ENCODE results near the gene RBM27.
"Not testable (repeated sequence)": the region's sequence is repeated elsewhere in the genome, so short reads cannot be mapped to it uniquely, and the experiment has no call there.

RBM27 gene

DNA sequence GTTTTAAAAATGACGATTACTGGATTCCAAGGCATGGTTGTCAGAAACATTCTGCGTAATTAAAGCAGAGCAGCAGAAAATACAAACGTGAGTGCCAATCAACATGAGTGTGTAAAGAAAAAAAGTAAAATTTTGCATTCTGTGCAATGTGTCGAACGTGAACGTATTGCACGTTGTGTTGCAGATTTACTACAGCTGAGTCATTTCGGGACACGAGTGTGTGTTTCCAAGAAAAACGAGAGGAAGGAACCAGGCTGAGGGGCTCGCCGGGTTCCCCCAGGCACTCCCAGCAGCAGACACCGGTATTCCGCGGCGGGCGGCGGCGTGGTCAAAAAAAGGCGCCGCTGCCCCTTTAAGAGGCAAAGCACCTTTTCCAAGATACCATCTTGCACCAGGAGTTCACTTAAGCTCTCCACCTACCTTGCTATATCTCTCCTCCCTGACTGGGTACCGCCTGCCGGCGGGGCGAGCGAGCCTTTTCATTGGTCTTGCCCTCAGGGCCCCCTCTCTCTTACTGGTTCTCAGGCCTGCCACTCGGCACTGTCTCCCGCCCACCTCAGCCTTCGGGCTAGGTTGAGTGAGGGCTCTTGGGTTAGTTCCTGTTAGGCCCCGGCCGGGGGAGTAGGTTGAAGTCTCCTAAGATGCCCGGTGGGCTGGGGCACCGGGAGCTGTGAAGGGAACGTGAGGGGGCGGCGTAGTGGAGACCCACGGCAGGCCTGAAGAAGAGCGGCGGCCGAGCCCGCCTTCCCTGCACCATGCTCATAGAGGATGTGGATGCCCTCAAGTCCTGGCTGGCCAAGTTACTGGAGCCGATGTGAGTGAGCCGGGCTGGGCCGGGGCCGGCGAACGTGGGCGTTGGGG is at the start of gene RBM27:
Gene RBM27 (plus strand): TSS at position 595 of the 861 bp plus-strand sequence. CDS start 161 bp downstream, at position 756.
- DNase-seq: peak; percentile 99

- DNase-seq: no peak
Measured at GRCh38 chr5:146158255-146158654, 45.1 kb upstream of the RBM27 start.

GRCh38 chr5:146164382-146164781 is 39.0 kb upstream of the RBM27 start:
- no peak for DNase-seq

DNA sequence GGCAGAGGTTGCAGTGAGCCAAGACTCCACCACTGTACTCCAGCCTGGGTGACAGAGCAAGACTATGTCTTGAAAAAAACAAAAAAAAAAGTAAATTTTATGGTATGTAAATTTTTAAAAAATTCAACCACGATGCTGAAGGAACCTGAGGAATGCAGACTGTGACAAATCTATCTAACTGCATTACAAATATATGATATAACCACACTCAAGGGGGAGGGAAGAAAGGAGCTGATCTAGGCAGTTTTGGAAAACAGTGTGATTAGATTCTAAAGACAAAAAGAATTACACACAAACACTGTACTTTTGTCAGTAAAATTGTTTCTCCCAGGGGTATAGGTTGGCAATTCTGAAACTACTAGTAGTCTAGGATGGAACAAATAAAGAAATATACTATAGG is 37.9 kb upstream of the RBM27 start:
- DNase-seq: no peak

DNA sequence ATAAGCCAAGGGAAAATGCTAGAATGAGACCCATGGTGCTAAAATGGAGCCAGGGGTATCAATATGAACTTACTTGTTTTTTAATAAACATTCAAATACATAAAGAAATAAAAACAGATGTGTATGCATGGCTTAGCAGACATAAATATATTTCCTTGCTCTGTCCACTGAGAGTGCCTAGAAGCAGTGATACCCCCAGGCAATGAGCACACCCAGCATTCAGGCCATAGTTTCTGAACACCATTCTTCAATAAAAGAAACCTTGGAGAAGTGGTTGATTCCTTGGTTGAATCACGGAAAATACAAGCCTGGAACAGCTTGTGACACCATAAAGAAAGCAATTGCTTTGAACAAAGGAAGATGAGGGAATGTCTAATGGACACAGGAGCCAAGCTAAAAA is 37.5 kb upstream of the RBM27 start:
- DNase-seq: no peak

DNA sequence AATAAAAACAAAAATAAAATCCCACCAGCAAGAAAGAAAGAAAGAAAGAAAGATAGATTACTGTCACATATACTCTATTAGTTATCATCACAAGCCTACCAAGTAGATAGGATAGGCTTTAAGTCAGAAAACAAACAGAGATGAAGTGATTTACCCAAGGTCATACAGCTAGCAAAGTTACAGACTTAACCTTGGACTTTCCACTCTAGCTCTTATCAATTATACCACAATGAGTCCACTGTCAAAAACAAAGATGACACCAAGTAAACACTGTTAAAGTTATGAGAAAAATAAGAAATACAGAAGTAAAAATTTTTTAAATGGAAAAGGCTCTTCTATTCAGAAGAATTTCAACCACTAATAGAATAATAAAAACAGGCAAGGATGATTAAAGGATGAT is 34.3 kb upstream of the RBM27 start:
- no peak for DNase-seq

- DNase-seq: not testable (repeated sequence)
Measured at GRCh38 chr5:146173049-146173448, 30.4 kb upstream of the RBM27 start.

DNA sequence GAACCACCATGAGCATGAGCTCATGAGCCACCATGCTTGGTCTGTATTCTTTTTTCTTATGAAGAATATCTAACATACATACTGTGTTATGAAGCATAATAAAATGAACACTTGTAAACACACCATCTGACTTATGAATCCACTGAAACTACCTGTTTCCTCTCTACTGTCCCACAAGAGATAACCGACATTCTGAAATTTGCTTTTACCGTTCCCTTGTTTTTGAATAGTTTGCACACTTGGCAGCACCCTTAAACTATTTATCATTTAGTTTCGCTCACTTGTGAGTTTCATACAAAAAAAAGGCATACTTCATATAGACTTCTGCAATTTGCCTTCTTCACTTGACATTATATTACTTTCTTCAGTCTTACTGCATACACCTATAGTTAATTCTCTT is 29.8 kb upstream of the RBM27 start:
- DNase-seq: no peak

DNA sequence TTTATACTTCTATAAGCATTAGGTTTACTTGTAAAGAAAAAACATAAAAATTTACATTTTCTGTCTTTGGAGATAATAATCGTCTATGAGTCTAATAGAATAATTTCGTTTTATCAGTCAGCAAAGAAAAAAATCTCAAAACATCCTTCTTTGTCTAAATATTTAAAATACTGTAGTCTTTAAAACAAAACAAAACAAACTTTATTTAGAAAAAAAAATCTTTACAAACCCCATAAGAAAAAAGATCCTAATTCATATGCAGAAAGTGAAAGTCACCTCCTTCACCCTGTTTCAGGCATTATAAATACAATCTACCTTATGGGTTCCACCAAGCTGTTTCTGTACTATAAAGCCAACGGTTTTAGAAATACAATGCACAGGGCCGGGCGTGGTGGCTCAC is 26.6 kb upstream of the RBM27 start:
- DNase-seq: no peak

DNA sequence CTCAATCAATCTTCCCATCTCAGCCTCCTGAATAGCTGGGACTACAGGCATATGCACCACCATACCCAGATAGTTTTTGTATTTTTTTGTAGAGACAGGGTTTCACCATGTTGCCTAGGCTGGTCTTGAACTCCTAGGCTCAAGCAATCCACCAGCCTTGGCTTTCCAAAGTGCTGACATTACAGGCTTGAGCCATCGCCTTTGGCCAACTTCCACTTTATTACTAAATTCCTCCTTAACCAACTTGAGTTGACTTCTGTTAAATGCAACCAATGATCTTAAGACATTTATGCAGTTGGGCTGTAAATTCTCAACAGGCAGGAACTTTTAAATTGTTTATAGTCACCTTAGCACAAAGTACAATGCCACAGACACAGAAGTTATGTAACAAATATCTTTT is 23.7 kb upstream of the RBM27 start:
- DNase-seq: no peak

GRCh38 chr5:146183403-146183802 is 20.0 kb upstream of the RBM27 start:
- DNase-seq: not testable (repeated sequence)

- DNase-seq: no peak
Measured at GRCh38 chr5:146185161-146185560, 18.2 kb upstream of the RBM27 start.

- no peak for DNase-seq
Measured at GRCh38 chr5:146188358-146188757, 15.0 kb upstream of the RBM27 start.

DNA sequence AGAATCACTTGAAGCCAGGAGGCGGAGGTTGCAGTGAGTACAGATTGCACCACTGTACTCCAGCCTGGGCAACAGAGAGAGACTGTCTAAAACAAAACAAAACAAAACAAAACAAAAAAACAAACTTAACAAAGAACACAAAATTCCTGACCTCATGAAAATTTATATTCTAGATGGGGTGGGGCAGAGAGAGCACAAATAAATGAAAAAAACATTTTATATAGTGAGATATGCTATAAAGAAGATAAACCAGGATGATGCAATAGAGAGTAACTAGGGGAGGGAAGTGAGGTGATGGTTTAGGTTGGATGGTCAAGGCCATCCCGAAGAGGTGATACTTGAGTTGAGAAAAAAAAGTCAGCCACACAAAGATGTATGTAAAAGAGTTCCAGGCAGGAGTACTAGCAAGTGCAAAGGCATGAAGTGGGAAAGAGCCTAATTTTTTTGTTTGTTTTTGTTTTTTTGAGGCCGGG is 10.8 kb upstream of the RBM27 start:
- no peak for DNase-seq

- DNase-seq: no peak
Measured at GRCh38 chr5:146193285-146193684, 10.1 kb upstream of the RBM27 start.

- DNase-seq: not testable (repeated sequence)
Measured at GRCh38 chr5:146194997-146195396, 8.4 kb upstream of the RBM27 start.

DNA sequence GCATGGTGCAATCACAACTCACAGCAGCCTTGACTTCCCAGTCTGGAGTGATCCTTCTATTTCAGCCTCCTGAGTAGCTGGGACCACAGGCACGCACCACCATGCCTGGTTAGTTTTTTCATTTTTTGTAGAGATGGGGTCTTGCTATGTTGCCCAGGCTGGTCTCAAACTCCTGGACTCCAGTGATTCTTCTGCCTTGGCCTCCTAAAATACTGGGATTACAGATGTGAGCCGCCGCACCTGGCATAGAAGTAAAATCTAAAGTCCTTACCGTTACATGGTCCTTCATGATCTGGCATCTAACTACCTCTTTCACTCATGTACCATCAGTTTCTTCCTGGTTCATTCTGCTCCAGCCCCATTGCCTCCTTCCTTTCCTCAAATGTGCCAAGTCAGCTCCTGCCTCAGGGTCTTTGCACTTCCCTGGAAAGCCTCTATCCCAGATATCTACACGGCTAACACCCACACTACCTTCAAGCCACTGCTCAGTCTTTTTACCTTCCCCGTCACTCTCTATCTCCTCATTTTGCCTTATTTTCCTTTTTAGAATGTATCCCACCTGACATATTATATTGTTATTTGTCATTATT is 6.9 kb upstream of the RBM27 start:
- no peak for DNase-seq

DNA sequence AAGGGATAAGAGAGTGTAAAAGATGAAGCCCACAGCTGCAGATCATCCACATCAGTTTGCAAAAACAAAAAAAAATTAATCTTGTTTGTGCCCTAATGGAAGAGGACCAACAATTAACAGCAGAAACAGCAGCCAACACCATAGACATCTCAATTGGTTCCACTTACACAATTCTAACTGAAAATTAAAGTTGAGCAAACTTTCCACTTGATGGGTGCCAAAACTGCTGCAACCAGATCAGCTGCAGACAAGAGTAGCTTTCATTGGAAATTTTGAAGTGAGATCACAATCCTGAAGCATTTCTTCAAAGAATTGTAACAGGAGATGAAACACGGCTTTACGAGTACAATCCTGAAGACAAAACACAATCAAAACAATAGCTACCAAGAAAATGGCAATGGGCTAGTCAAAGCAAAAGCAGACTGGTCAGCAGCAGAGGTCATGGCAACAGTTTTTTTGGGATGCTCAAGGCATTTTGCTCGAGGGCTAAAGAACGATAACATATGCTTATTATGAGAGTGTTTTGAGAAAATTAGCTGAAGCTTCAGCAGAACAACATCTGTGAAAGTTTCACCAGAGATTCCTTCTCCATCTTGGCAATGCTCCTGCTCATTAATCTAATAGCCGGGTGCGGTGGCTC is 4.1 kb upstream of the RBM27 start:
- no peak for DNase-seq

- DNase-seq: not testable (repeated sequence)
Measured at GRCh38 chr5:146201795-146202194, 1.6 kb upstream of the RBM27 start.

- peak; percentile 48 for DNase-seq
Measured at GRCh38 chr5:146203872-146204192, 427 bp downstream of the RBM27 start.

GRCh38 chr5:146205499-146206202 is 2.2 kb downstream of the RBM27 start:
- no peak for DNase-seq

GRCh38 chr5:146206257-146206656 is 2.9 kb downstream of the RBM27 start:
- DNase-seq: no peak

GRCh38 chr5:146208916-146209522 is 5.6 kb downstream of the RBM27 start:
- no peak for DNase-seq
